ENCODE results near the gene RAB6A.

DNA sequence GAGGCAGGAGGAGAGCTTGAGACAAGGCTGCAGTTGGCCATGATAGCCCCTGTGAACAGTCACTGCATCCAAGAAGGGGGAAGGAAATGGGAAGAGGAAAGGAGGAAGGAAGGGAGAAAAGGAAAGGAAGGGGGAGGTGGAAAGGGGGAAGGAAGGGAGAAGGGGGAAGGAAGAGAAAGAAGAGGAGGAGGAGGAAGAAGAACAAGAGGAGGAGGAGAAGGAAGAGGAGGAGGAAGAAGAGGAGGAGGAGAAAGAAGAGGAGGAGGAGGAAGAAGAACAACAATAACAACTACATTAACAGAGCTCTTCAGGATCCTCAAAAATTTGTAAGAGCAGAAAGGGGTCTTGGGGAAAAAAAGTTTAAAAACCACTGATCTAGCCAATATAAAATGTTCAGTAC lies 5.2 kb downstream of the RAB6A start:
- TF ChIP-seq, protein P1, sequence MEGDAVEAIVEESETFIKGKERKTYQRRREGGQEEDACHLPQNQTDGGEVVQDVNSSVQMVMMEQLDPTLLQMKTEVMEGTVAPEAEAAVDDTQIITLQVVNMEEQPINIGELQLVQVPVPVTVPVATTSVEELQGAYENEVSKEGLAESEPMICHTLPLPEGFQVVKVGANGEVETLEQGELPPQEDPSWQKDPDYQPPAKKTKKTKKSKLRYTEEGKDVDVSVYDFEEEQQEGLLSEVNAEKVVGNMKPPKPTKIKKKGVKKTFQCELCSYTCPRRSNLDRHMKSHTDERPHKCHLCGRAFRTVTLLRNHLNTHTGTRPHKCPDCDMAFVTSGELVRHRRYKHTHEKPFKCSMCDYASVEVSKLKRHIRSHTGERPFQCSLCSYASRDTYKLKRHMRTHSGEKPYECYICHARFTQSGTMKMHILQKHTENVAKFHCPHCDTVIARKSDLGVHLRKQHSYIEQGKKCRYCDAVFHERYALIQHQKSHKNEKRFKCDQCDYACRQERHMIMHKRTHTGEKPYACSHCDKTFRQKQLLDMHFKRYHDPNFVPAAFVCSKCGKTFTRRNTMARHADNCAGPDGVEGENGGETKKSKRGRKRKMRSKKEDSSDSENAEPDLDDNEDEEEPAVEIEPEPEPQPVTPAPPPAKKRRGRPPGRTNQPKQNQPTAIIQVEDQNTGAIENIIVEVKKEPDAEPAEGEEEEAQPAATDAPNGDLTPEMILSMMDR (IDR thresholded peaks at IDR 0.05), result no peak
- TF ChIP-seq POLR2A (IDR thresholded peaks at IDR 0.05), result no peak
